Measurements from ENCODE around the gene GFI1B.

GFI1B gene

DNA sequence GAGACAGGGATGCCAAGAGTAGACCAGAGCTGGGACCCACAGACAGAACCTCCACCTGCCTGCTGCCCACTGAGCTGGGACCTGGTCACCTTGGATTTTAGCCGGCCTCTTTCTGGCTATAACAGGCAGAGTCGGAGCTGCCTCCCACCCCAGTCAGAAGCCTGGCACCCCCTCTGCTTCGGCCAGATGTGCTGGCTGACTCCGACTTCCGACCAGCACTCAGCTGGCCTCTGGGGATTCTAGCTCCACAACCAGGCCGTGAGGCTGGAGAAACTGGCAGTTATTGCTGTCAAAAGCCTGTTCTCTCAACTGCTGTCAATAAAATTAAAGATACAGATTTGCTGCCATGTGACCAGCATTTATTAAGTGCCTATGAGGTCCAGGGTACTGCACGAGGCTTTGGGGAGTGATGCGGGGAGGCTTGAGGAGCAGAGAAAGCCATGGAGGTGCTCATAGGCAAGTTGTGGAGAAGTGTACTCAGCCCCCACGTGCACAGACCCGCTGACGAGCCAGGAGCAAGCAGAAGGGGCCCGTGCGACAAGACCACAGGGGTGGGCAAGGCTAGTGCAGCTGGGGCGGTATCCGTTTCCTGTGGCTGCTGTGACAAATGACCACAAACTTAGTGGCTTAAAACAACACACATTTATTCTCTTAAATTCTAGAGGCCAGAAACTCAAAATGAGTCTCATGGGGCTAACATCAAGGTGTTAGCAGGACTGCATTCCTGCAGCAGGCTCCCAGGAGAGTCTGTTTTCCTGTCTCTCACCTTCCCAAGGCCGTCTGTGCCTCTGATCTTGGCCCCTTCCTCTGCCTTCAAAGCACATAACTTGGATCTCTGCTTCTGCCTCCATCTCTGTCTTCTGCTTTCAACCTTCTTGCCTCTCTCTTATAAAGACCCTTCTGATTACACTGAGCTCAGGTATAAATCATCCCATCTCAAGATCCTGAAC lies 13.1 kb downstream of the GFI1B start:
- no peak for DNase-seq (ENCODE audit: low read depth)
- TF ChIP-seq, protein P1, sequence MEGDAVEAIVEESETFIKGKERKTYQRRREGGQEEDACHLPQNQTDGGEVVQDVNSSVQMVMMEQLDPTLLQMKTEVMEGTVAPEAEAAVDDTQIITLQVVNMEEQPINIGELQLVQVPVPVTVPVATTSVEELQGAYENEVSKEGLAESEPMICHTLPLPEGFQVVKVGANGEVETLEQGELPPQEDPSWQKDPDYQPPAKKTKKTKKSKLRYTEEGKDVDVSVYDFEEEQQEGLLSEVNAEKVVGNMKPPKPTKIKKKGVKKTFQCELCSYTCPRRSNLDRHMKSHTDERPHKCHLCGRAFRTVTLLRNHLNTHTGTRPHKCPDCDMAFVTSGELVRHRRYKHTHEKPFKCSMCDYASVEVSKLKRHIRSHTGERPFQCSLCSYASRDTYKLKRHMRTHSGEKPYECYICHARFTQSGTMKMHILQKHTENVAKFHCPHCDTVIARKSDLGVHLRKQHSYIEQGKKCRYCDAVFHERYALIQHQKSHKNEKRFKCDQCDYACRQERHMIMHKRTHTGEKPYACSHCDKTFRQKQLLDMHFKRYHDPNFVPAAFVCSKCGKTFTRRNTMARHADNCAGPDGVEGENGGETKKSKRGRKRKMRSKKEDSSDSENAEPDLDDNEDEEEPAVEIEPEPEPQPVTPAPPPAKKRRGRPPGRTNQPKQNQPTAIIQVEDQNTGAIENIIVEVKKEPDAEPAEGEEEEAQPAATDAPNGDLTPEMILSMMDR (IDR thresholded peaks at IDR 0.05; ENCODE audit: control insufficient read depth, extremely low read depth, insufficient read depth): no peak
- H3K4me3 ChIP-seq (ENCODE audit: low read depth, low read length): no peak overlapping the region

- no peak for DNase-seq (ENCODE audit: low read depth)
- TF ChIP-seq, protein P1 (IDR thresholded peaks at IDR 0.05; ENCODE audit: control insufficient read depth, extremely low read depth, insufficient read depth): no peak
- H3K4me3 ChIP-seq (ENCODE audit: low read depth, low read length): no peak overlapping the region
These were observed 15.0 kb downstream of the GFI1B start for GRCh38 chr9:132993511-132993939.

DNA sequence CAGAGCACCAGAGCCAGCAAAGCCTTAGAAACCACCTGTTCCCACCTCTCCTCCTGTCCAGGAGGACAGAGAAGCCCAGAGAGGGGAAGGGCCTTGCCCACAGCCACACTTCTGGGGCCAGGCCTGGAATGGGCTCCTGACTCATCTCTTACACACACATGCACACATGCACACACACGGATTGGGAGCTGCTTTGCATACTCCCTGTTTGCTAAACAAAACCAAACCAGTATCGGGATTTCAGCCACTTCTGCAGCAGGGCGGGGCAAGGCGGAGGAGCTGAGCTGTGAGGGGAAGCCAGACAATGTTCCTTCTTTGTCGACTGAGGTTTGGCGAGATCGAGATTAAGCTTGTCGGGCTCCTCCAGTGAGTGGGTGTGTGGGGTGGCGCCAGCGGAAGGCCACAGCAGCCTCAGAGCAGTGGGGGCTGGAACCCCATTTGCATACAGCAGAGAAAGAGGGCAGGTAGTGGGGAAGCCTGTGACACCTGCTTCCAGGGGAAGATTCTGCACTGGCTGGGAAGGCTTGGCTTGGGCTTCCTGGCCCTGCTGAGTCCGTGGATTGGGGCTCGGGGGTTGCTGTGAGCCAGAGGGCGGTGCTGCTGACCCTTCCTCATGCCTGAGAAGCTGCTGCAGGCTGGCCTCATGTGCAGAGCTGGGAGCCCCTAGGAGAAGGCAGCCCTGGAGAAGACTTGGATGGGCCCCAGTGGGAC lies 16.1 kb downstream of the GFI1B start:
- TF ChIP-seq, protein P1 (IDR thresholded peaks at IDR 0.05; ENCODE audit: control insufficient read depth, extremely low read depth, insufficient read depth): no peak
- no peak for DNase-seq (ENCODE audit: low read depth)

DNA sequence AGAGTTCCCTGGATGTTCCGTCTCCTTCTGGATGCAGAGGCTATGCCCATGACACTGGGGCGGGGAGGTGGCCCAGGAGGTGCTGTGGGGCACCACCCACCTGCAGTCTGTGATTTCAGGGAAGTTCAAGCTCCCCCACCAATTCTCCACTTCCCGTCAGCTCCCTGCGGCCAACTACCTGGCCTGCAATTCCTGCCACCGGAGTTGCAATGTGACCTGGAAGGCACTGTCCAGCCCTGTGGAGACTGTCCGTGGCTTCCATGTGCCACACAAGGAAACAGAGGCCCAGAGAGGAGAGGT lies 16.6 kb downstream of the GFI1B start:
- TF ChIP-seq, protein P1 (IDR thresholded peaks at IDR 0.05; ENCODE audit: control insufficient read depth, extremely low read depth, insufficient read depth): no peak
- no peak overlapping the region for H3K4me3 ChIP-seq (ENCODE audit: low read depth, low read length)
- no peak for DNase-seq (ENCODE audit: low read depth)

More for the DNA sequence above, 16.1 kb downstream of the GFI1B start:
- no peak overlapping the region for H3K4me3 ChIP-seq (ENCODE audit: low read depth, low read length)

- H3K4me3 ChIP-seq (ENCODE audit: low read depth, low read length): no peak overlapping the region
- no peak for DNase-seq (ENCODE audit: low read depth)
- TF ChIP-seq, protein P1 (IDR thresholded peaks at IDR 0.05; ENCODE audit: control insufficient read depth, extremely low read depth, insufficient read depth): no peak
These were observed 17.4 kb downstream of the GFI1B start for GRCh38 chr9:132995879-132996278.

GRCh38 chr9:132996526-132996925 lies 18.0 kb downstream of the GFI1B start:
- TF ChIP-seq, protein P1 (IDR thresholded peaks at IDR 0.05; ENCODE audit: control insufficient read depth, extremely low read depth, insufficient read depth): no peak
- H3K4me3 ChIP-seq (ENCODE audit: low read depth, low read length): no peak overlapping the region
- no peak for DNase-seq (ENCODE audit: low read depth)
